NOMO-1 treated with dmso at 0.1 percent for 144 hours (cell line): Measurements from ENCODE around the gene ING5.

Experiments used
- DNase-seq: peaks from one replicate; lab custom pipeline; 2025; ENCODE audit not compliant: unreplicated experiment; lab: John Stamatoyannopoulos, UW

The ING5 gene

DNA sequence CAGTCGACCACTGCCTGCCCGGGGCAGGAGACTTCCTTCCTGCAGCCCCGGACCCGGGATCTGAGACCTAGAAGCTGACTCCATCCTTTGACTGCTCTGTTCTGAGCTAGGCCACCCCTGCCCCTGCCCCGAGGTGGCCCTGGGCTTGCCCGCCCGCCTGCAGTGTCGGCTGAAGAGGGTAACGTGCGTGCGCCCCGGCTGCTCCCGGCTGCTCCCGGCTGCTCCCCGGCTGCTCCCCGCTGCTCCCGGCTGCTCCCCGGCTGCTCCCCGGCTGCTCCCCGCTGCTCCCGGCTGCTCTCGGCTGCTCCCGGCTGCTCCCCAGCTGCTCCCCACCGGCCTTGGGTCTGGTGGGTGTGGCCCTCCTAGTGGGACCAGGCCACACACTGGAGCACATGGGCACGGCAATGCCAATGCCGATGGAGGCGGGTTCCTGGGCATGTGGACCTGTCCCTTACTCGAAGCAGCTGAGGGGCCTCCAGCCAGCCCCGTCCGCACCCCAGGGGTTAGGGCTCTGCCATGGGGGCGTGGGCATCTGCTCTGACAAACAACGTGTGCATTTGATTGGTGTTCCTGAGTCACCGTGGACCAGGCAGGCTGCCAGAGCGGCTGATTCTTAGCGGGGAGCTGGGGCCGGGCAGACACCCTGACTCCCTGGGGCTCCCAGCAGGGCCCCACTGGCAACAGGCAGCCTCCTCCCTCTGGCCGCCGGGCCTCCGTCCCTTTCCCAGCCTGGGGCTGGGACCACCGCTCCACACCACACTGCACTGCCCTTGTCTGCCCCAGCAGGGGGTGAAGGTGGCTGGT is 72.8 kb downstream of the ING5 start:
- DNase-seq: no peak

- DNase-seq: no peak
These were observed 73.7 kb downstream of the ING5 start for GRCh38 chr2:241775223-241776177.

DNA sequence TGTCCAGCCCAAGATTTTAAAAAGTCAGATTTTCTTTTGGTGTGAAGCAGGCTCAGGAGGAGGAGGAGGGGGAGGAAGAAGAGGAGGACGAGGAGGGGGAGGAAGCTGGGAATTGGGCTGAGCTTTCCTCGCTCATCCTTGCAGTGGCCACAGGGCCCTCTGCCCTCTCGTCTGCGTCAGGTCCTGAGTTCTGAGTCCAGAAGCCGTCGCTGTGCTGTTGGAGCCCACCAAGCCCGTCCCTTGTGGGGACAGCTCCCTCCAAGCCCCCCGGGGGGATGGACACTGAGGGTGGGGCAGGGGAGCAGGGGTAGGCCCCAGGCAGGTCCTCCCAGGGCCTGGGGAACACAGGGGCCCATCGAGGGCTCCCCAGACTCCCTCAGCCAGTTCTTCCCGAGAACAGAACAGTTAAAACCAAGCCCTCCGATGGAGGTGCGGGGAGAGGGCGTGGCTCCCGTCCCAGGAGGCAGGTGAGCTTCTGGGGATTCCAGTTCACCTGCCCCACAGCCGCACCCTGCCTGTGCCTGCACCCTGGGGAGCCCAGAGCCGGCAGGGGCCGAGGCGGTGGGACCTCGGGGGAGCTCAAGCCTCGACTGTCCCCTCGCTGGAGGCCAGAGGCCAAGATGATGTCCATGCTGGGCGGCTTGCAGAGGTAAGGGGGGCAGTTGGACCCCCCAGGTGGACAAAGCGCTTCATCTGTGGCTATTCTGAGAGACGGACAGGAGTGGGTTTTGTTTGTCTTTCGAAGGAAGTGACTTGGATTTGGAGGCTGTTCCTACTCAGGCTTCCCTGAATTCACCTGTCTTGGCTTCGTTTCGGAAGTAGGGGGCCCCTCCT is 74.7 kb downstream of the ING5 start, which contains the start of gene GAL3ST2:
Gene GAL3ST2, plus strand, starts transcription at position 487 of the 834 bp plus-strand sequence. Its CDS starts 134 bp downstream, at position 621.
- no peak for DNase-seq

- DNase-seq: no peak
These were observed 75.4 kb downstream of the ING5 start for GRCh38 chr2:241777170-241777685.

DNA sequence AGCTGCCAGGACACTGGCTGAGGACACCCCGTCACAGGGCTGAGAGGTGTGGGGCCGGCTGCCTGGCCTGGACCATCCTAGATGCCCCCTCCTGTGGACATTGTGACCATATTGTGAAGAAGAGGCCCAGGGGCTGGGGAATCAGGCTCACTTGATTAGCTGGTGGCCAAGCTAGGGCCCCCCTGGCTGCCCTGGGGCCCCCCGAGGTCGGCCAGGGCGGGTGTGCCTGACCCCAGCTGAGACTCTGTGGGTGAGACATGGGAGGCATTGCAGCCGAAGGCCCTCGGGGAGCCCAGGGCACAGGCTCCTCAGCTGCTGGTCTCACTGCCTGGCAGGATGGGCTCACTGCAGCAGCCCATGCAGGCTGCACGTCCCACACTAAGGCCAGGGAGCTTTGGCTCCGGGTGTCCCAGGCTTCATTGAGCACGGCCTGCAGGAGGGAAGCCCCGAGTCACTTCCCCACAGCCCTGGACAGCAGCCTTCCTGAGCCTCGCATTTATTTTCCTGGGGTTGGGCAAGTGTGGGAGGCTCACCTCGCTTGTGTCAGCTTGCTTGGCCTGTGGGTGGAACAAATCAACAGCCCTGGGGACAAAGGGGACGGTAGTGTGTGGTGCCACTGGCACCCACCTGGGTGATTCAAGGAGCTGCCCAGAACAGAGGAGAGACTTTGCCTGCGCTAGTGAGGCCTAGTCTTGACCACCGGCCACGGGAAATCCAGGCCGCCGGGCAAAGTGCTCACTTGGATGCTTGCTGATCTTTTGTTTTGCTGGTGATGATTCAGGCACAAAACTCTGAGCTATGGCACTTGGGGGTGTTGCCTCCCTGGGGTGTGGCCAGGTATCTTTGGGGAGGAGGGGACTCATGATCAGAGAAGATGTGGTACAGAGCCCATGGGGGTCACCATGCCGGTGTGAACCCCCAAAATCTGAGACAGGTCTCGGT is 76.1 kb downstream of the ING5 start:
- no peak for DNase-seq
